ENCODE data around the gene CCSER1. TPM values are rescaled to one million over a fixed set of nuclear protein-coding genes. Genes with fewer than 3 reads are reported as not detected.
"Not testable (repeated sequence)": the region's sequence is repeated elsewhere in the genome, so short reads cannot be mapped to it uniquely, and the experiment has no call there.

Gene CCSER1
- total RNA-seq, 2 experiments from 2014 or later: not detected

DNA sequence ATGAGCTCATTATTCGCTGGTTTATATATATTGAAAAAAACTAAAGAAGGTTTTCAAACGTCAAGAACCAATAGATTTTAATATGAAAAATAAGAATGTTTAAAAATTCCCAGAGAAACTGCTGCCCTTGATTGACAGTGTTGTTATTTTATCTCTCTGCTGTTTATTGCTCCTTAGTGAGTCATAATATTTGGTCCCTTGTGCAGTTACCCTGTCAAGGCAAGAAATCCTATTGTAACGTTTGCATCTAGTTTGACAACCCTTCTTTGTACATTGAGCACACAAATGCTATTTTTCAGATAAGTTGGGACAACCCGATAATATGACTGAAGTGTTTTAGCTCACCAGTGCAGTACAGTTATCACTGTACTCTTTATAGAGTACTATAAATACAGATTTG is 349.4 kb downstream of the CCSER1 start:
- BruUV-seq (replicated peaks): no TSS peak
- no peaks in the 10 kb centered on the region for H3K4me1 ChIP-seq (ENCODE audit: insufficient read depth, low read length, poor library complexity, severe bottlenecking)
- H3K4me3 ChIP-seq (ENCODE audit: low read depth, low read length, poor library complexity, severe bottlenecking): no peak overlapping the region
- intact Hi-C loops (cut with micrococcal nuclease; ENCODE audit: unreplicated experiment): no loop called here
- no peaks in the 10 kb centered on the region for H3K36me3 ChIP-seq (ENCODE audit: insufficient read depth, low read length)
- DNase-seq (ENCODE audit: low spot score): no peak
- TF ChIP-seq, protein P1, sequence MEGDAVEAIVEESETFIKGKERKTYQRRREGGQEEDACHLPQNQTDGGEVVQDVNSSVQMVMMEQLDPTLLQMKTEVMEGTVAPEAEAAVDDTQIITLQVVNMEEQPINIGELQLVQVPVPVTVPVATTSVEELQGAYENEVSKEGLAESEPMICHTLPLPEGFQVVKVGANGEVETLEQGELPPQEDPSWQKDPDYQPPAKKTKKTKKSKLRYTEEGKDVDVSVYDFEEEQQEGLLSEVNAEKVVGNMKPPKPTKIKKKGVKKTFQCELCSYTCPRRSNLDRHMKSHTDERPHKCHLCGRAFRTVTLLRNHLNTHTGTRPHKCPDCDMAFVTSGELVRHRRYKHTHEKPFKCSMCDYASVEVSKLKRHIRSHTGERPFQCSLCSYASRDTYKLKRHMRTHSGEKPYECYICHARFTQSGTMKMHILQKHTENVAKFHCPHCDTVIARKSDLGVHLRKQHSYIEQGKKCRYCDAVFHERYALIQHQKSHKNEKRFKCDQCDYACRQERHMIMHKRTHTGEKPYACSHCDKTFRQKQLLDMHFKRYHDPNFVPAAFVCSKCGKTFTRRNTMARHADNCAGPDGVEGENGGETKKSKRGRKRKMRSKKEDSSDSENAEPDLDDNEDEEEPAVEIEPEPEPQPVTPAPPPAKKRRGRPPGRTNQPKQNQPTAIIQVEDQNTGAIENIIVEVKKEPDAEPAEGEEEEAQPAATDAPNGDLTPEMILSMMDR (conservative IDR thresholded peaks at IDR 0.05; ENCODE audit: low read length): no peak
- no peak for TF ChIP-seq EZH2phosphoT487 (IDR thresholded peaks at IDR 0.05; ENCODE audit: borderline replicate concordance, low read depth, low read length)
- ChIA-PET POLR2A (no interaction called here), CTCF (ENCODE audit: unreplicated experiment) (no interaction called here)
- H3K9me2 ChIP-seq (ENCODE audit: insufficient read depth, low read length): no peaks in the 10 kb centered on the region
- H3K27ac ChIP-seq (ENCODE audit: low read depth, low read length, poor library complexity, severe bottlenecking): no peak overlapping the region
- no peaks in the 10 kb centered on the region for H4K20me1 ChIP-seq (ENCODE audit: insufficient read depth, low read length)
- H3K4me2 ChIP-seq (ENCODE audit: low read length): no peak overlapping the region
- no peak overlapping the region for H2AFZ ChIP-seq (ENCODE audit: low read length)
- H3K9me3 ChIP-seq (ENCODE audit: low read length): no peaks in the 10 kb centered on the region
- no peaks in the 10 kb centered on the region for H3K79me2 ChIP-seq (ENCODE audit: insufficient read depth, low read depth, low read length)

DNA sequence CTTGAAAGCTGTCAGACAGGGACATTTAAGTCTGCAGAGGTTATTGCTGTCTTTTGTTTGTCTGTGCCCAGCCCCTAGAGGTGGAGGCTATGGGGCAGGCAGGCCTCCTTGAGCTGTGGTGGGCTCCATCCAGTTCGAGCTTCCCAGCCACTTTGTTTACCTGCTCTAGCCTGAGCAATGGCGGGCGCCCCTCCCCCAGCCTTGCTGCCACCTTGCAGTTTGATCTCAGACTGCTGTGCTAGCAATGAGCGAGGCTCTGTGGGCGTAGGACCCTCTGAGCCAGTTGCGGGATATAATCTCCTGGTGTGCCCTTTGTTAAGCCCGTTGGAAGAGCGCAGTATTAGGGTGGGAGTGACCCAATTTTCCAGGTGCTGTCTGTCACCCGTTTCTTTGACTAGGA is 357.7 kb downstream of the CCSER1 start:
- POLR2A ChIA-PET; BruUV-seq (replicated peaks): not testable (repeated sequence)

DNA sequence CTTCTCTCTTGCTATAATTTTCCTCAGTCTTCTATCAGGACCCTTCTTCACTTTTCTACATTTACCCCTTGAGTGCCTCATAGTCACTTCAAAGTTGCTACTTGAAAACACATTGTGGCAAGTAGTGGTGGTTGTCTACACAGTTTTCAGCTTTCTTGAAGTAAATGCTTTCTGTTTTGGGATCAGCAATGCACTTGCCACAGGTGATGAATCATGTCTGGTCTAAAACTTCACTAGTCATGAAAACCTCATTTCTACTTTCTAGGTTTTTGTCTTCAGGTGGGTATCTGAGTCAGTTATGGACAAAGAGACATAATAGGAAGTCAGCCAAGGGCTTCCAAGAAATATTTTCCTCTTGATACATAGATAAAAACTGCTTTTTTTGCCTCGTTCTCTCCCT is 359.2 kb downstream of the CCSER1 start:
- no peaks in the 10 kb centered on the region for H4K20me1 ChIP-seq (ENCODE audit: insufficient read depth, low read length)
- no peak for DNase-seq (ENCODE audit: low spot score)
- H3K9me3 ChIP-seq (ENCODE audit: low read length): no peaks in the 10 kb centered on the region
- no peaks in the 10 kb centered on the region for H3K79me2 ChIP-seq (ENCODE audit: insufficient read depth, low read depth, low read length)
- BruUV-seq (replicated peaks): no TSS peak
- H3K27ac ChIP-seq (ENCODE audit: low read depth, low read length, poor library complexity, severe bottlenecking): no peak overlapping the region
- H2AFZ ChIP-seq (ENCODE audit: low read length): no peak overlapping the region
- CTCF ChIA-PET (ENCODE audit: unreplicated experiment): no interaction called here
- H3K4me2 ChIP-seq (ENCODE audit: low read length): no peak overlapping the region
- H3K4me1 ChIP-seq (ENCODE audit: insufficient read depth, low read length, poor library complexity, severe bottlenecking): no peaks in the 10 kb centered on the region
- H3K4me3 ChIP-seq (ENCODE audit: low read depth, low read length, poor library complexity, severe bottlenecking): no peak overlapping the region
- intact Hi-C loops (cut with micrococcal nuclease; ENCODE audit: unreplicated experiment): no loop called here
- no peaks in the 10 kb centered on the region for H3K9me2 ChIP-seq (ENCODE audit: insufficient read depth, low read length)
- no peak for TF ChIP-seq EZH2phosphoT487 (IDR thresholded peaks at IDR 0.05; ENCODE audit: borderline replicate concordance, low read depth, low read length)
- TF ChIP-seq, protein P1 (conservative IDR thresholded peaks at IDR 0.05; ENCODE audit: low read length): no peak
- H3K36me3 ChIP-seq (ENCODE audit: insufficient read depth, low read length): no peaks in the 10 kb centered on the region
- POLR2A ChIA-PET: no interaction called here

More for the DNA sequence above, 357.7 kb downstream of the CCSER1 start:
- H3K9me2 ChIP-seq (ENCODE audit: insufficient read depth, low read length); H3K27ac ChIP-seq (ENCODE audit: low read depth, low read length, poor library complexity, severe bottlenecking); H3K4me3 ChIP-seq (ENCODE audit: low read depth, low read length, poor library complexity, severe bottlenecking); CTCF ChIA-PET (ENCODE audit: unreplicated experiment); H4K20me1 ChIP-seq (ENCODE audit: insufficient read depth, low read length); intact Hi-C loops (cut with micrococcal nuclease; ENCODE audit: unreplicated experiment); H3K36me3 ChIP-seq (ENCODE audit: insufficient read depth, low read length); DNase-seq (ENCODE audit: low spot score); H2AFZ ChIP-seq (ENCODE audit: low read length); H3K4me1 ChIP-seq (ENCODE audit: insufficient read depth, low read length, poor library complexity, severe bottlenecking); H3K79me2 ChIP-seq (ENCODE audit: insufficient read depth, low read depth, low read length); H3K9me3 ChIP-seq (ENCODE audit: low read length); H3K4me2 ChIP-seq (ENCODE audit: low read length): not testable (repeated sequence)
